Gastrocnemius medialis (tissue), 4 donors: ENCODE results near the gene OXSM. TPM values are rescaled to one million over a fixed set of nuclear protein-coding genes. Genes with fewer than 3 reads are reported as not detected.

Experiments
- ATAC-seq, 2 donors: fragments of 150-250 bp; one replicate each; pipeline ENCODE4 v1.9.1; 2016
- DNase-seq, 2 donors: peaks; one replicate each; pipeline ENCODE4 v3.0.0-alpha.2; 2019
- H3K27ac ChIP-seq, 4 donors: fragments of 200-600 bp; sonication (generic); 1 replicate in 1 of 4; 2 replicates in 3 of 4; pipeline ENCODE4 v1.5.1; 2016 to 2018; ENCODE audit warnings: mild to moderate bottlenecking in 2 of 4, moderate library complexity in 1 of 4
- H3K27me3 ChIP-seq, 3 donors: fragments of 200-600 bp; sonication (generic) in 2 of 3; 1 replicate in 1 of 3; 2 replicates in 2 of 3; pipeline versions ENCODE4 v1.5.1 to v1.6.0; 2016 to 2019; ENCODE audit warnings: mild to moderate bottlenecking in 1 of 3, moderate library complexity in 1 of 3
- H3K36me3 ChIP-seq, 2 donors: fragments of 200-600 bp; sonication (generic) in 1 of 2; one replicate each; pipeline ENCODE4 v1.5.1; 2017 to 2018
- H3K4me1 ChIP-seq, 2 donors: fragments of 200-600 bp; sonication (generic) in 1 of 2; one replicate each; pipeline ENCODE4 v1.5.1; 2016 to 2017; ENCODE audit warnings: mild to moderate bottlenecking in 2 of 2
- H3K4me3 ChIP-seq, 4 donors: fragments of 200-600 bp; sonication (generic) in 3 of 4; 1 replicate in 1 of 4; 2 replicates in 3 of 4; pipeline ENCODE4 v1.5.1; 2016 to 2019; ENCODE audit warnings: mild to moderate bottlenecking in 2 of 4
- H3K9me3 ChIP-seq, 3 donors: fragments of 200-600 bp; sonication (generic) in 2 of 3; 1 replicate in 1 of 3; 2 replicates in 2 of 3; pipeline ENCODE4 v1.5.1; 2016 to 2019
- CTCF ChIP-seq, 5 experiments: fragments of 450-650 bp in 3 of 5; fragments of 200-600 bp in 2 of 5; sonication (generic) in 2 of 5; IDR thresholded peaks in 4 of 5; conservative IDR thresholded peaks in 1 of 5; 1 replicate in 4 of 5; 2 replicates in 1 of 5; pipeline ENCODE4 v1.5.1; 2016 to 2019; ENCODE audit warnings: antibody characterized with exemption in 5 of 5, mild to moderate bottlenecking in 3 of 5, moderate library complexity in 3 of 5
- POLR2A ChIP-seq, 2 donors: fragments of 450-650 bp; IDR thresholded peaks; one replicate each; pipeline ENCODE4 v1.6.1; 2017; ENCODE audit warnings: antibody characterized with exemption in 2 of 2, mild to moderate bottlenecking in 2 of 2, moderate library complexity in 2 of 2
- in situ Hi-C, 4 donors: fragments of 200-750 bp; cut with MboI; loops; one replicate each; pipeline versions ENCODE4 v1.15.0 to v1.8.0; 2017; ENCODE audit warnings: low sequenced_read_pairs in 4 of 4
- intact Hi-C: fragments of 100-400 bp; cut with DNase I; formaldehyde crosslinking; loops from one replicate; pipeline ENCODE4 v1.15.1; 2023; ENCODE audit warnings: low total_unique reads
- total RNA-seq, 4 donors: library from RNA; depleted of rRNA; stranded (reverse); fragments of >200 nt; gene quantifications; one replicate each; pipeline versions ENCODE4 v1.1.0 to v1.2.3, GENCODE V29; 2016

Gene OXSM
- total RNA-seq, 4 donors from 2014 or later: 5.9 to 26.3 (median 13.3) TPM

GRCh38 chr3:25782636-25782937, 7.3 kb upstream of the OXSM start:
- H3K4me1 ChIP-seq: peaks cover 10 to 21% of the 10 kb centered on the region in 2 donors
- H3K9me3 ChIP-seq: no peaks in the 10 kb centered on the region
- H3K36me3 ChIP-seq: peaks cover 0 to 9% of the 10 kb centered on the region in 2 donors
- ATAC-seq: no peak
- intact Hi-C loops: loop anchor here (2.0 to 10.0 kb wide), 4 partner anchors 118 to 355 kb away; partner anchors contain the start of genes RARB and TOP2B
- TF ChIP-seq CTCF (IDR thresholded peaks at IDR 0.05 in 4 of 5, conservative IDR thresholded peaks at IDR 0.05 in 1 of 5): no peak
- no peak for TF ChIP-seq POLR2A (IDR thresholded peaks at IDR 0.05)
- no peaks in the 10 kb centered on the region for H3K27me3 ChIP-seq
- no peak for DNase-seq
- in situ Hi-C loops: loop anchor here in 3 of 4 donors (10.0 to 25.0 kb wide), 4 partner anchors 118 to 345 kb away; partner anchors contain the start of genes RARB (in 1 of the 3) and TOP2B (in 1 of the 3)
- peak overlapping the region; percentile 91 to 97 (median 94) for H3K27ac ChIP-seq
- H3K4me3 ChIP-seq: peak overlapping the region; percentile 87 to 97 (median 94)

GRCh38 chr3:25782938-25783660, 6.8 kb upstream of the OXSM start, which contains the start of gene NGLY1:
TSS of gene NGLY1 (minus strand) at chr3:25783443. CDS start at chr3:25783390, 53 bp downstream.
- Histone ChIP-seq H3K9me3 (no peaks in the 10 kb centered on the region), H3K27me3 (no peaks in the 10 kb centered on the region), H3K27ac (peak within 1 kb of the TSS; percentile 91 to 97 (median 94)), H3K36me3 (peaks cover 0 to 4% of the 10 kb centered on the region in 2 donors), H3K4me3 (peak within 1 kb of the TSS; percentile 87 to 97 (median 94)), H3K4me1 (peaks cover 15 to 22% of the 10 kb centered on the region in 2 donors)
- intact Hi-C loops (loop anchor here (2.0 to 10.0 kb wide), 4 partner anchors 118 to 356 kb away; partner anchors contain the start of genes RARB and TOP2B), in situ Hi-C loops (loop anchor here in 3 of 4 donors (10.0 to 25.0 kb wide), 4 partner anchors 118 to 346 kb away; partner anchors contain the start of genes RARB (in 1 of the 3) and TOP2B (in 1 of the 3))
- DNase-seq (peak; percentile 78 to 79), ATAC-seq (peak; percentile 90 to 92)
- peak in 3 of 5 experiments; percentile 27 to 56 (median 29) for TF ChIP-seq CTCF (IDR thresholded peaks at IDR 0.05 in 4 of 5, conservative IDR thresholded peaks at IDR 0.05 in 1 of 5)
- TF ChIP-seq POLR2A (IDR thresholded peaks at IDR 0.05): peak; percentile 90 to 94

- peak in 1 of 2 donors; percentile 52 for DNase-seq
- intact Hi-C loops: loop anchor here (2.0 to 10.0 kb wide), 4 partner anchors 119 to 357 kb away; partner anchors contain the start of genes RARB and TOP2B
- ATAC-seq: peak; percentile 46 to 57
- H3K9me3 ChIP-seq: no peaks in the 10 kb centered on the region
- TF ChIP-seq CTCF (IDR thresholded peaks at IDR 0.05 in 4 of 5, conservative IDR thresholded peaks at IDR 0.05 in 1 of 5) (peak in 1 of 5 experiments; percentile 9), POLR2A (IDR thresholded peaks at IDR 0.05) (no peak)
- peak overlapping the region; percentile 84 to 97 (median 90) for H3K4me3 ChIP-seq
- in situ Hi-C loops: loop anchor here in 3 of 4 donors (10.0 to 25.0 kb wide), 4 partner anchors 119 to 347 kb away; partner anchors contain the start of genes RARB (in 1 of the 3) and TOP2B (in 1 of the 3)
- peak overlapping the region; percentile 91 to 97 (median 94) for H3K27ac ChIP-seq
- peaks cover 22 to 29% of the 10 kb centered on the region in 2 donors for H3K4me1 ChIP-seq
- no peaks in the 10 kb centered on the region for H3K36me3 ChIP-seq
- no peaks in the 10 kb centered on the region for H3K27me3 ChIP-seq
Observed at GRCh38 chr3:25783661-25784512, 6.0 kb upstream of the OXSM start.

GRCh38 chr3:25784971-25785370, 4.9 kb upstream of the OXSM start:
- Histone ChIP-seq H3K27me3 (no peaks in the 10 kb centered on the region), H3K36me3 (no peaks in the 10 kb centered on the region), H3K4me1 (peaks cover 29% of the 10 kb centered on the region in 2 donors), H3K27ac (peak overlapping the region in 2 of 4 donors; percentile 91 to 97), H3K9me3 (no peaks in the 10 kb centered on the region), H3K4me3 (no peak overlapping the region)
- no peak for ATAC-seq
- TF ChIP-seq CTCF (IDR thresholded peaks at IDR 0.05 in 4 of 5, conservative IDR thresholded peaks at IDR 0.05 in 1 of 5) (no peak), POLR2A (IDR thresholded peaks at IDR 0.05) (no peak)
- intact Hi-C loops (loop anchor here (5.0 to 10.0 kb wide), 3 partner anchors 138 to 358 kb away; partner anchors contain the start of gene RARB), in situ Hi-C loops (loop anchor here in 3 of 4 donors (10.0 to 25.0 kb wide), 4 partner anchors 120 to 348 kb away; partner anchors contain the start of genes RARB (in 1 of the 3) and TOP2B (in 1 of the 3))
- DNase-seq: no peak
